ENCODE measurements around the gene ERFE.
"Not testable (repeated sequence)": the region's sequence is repeated elsewhere in the genome, so short reads cannot be mapped to it uniquely, and the experiment has no call there.

ERFE gene, protein sequence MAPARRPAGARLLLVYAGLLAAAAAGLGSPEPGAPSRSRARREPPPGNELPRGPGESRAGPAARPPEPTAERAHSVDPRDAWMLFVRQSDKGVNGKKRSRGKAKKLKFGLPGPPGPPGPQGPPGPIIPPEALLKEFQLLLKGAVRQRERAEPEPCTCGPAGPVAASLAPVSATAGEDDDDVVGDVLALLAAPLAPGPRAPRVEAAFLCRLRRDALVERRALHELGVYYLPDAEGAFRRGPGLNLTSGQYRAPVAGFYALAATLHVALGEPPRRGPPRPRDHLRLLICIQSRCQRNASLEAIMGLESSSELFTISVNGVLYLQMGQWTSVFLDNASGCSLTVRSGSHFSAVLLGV

DNA sequence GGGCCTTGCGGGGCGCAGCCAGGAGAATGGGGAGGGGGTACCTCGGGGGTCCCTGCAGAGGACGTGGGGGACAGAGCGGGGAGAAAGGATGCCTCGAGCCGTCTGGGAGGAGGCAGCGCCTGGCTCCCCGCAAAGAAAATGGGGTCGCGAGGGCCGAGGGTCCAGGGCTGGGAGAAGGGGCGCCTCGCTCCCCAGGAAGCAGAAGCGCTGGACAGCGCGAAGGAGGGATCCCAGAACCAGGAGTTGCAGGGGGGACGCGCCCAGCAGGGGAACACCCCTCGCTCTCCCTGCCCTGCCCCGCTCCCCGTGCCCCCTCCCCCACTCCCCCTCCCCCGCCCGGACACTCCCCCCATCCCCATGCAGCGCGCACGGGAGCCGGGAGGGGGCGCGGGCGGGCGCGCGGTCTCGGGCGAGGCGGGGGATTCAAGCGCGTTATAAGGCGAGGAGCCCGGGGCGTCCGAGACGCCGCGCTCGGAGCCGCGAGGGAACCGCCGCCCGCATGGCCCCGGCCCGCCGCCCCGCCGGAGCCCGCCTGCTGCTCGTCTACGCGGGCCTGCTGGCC, at the start of gene ERFE:
TSS of gene ERFE (plus strand) at position 462 of the 562 bp plus-strand sequence. CDS start at position 500, 38 bp downstream.
- peak; percentile 60 for DNase-seq

DNA sequence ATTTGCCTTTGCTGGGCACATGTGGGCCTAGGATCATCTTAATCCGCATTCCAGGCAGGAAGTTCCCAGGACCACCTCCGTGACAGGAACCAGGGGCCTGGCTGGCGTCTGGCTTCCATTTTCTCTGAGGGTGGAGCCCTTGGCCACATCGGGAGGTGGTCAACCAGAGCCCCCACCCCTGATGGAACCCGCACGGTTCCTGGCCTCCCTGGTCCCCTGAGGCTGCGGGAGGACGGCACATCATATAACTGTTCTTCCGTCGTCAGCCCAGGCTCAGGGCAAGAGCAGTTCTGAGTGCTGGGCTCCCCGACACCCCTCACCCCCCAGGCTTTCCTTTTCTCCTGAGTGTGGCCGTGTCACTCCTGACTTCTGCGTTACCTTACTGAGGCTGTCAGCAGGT, 45.2 kb upstream of the ERFE start:
- DNase-seq: no peak

DNA sequence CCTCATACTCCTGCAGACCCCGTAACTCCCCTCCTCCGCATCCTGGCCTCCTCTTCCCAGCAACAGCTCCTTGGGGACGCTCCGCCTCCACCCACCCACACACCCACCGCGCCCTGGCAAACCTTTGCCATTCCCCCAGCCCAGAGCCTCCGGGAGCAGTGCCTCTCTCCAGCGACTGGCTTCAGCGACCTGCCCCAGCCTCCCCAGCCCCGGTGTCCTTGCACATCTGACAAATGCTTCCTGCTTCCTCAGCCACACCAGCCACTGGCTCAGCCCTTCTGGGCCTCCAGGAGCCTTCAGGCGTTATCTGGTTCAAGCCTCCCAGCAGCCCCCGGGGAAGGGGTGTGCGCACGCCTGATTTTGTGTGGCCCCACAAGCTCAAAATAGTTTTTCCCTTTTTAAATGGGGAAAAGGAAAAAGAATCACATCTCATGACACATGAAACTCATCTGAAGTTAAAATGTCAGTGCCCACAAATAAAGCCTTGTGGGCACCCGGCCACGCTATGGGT, 44.4 kb upstream of the ERFE start:
- DNase-seq: no peak

DNA sequence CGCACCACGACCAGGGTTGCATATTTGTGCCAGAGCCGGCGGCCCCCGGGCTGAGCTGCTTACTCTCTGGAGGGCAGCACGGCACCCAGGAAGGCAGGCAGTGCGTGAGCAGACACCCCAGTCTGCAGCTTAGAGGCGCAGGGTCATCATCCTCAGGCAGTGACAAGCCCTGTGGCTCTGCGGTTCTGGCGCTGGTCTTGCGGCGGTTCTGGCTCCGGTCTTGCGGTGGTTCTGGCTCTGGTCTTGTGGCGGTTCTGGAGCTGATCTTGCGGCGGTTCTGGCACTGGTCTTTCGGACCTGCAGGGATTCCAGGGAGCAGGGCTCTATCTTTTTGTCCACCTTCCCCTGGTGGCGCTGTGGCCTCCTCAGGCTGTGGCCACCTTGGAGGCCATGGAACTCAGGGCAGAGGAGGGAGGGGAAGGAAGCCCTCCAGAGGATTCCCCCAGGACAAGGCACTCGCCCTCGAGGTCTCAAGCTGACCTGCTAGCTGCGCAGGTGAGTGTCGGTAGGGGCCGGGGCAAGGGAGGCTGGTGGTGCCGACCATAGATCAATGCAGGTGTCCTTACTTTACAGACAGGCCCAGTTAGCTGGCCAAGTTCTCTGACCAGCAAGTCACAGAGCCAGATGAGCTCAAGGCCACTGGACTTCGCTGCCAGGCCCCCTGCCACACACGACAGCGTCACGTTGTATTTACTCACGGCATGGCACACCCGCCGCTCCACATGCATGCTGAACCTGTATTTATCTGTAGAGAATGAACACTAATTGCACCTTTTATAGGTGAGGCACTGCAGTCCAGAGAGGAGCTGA, 43.7 kb upstream of the ERFE start:
- no peak for DNase-seq

DNA sequence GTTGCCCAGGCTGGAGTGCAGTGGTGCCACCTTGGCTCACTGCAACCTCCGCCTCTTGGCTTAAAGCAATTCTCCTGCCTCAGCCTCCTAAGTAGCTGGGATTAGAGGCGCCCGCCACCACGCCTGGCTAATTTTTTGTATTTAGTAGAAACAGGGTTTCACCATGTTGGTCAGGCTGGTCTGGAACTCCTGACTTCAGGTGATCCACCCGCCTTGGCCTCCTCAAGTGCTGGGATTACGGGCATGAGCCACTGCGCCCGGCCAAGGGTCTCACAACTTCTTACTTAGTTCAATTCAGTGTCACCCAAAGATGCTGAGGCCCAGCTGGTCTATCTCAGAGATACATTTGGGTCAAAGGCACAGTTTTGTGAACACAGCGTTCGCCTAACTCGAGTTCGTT, 43.1 kb upstream of the ERFE start:
- DNase-seq: not testable (repeated sequence)

DNA sequence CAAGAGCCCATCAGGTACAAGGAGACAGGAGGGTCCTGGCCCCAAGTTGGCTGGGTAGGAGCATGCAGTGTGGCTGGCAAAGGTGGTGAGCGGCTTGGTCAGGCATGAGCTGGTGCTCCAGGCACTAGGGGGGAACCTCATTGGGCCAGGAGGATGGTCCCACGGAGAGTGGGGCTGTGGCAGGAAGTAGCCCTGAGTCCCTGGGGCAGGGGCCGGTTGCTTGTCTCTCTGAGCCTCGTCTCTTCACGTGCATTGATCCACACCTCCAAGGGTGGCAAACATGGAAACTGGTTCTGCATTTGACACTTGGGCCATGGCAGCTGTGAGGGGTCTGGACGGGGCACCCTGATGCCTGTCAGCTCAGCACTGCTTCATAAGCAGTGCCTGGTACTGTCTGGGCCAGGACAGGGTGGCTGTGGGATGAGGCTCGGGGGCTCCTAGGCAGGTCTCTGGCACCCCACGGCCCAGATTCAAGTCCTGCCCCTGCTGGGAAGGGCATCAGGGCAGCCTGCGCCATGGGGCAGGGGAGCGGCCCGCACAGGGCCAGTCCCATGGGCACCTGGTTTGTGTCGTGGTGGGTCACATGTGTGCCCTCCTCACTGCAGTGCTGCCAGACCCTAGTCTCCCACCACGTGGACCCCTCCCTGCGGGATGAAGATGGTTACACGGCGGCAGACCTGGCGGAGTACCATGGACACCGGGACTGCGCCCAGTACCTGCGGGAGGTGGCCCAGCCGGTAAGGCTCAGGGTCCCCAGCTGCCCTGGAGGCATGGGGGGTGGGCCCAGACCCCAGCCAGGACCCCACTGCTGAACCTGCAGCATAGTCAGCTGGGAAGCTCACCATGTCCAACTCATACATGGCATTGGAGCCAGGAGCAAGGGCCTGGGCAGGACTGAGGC, 42.2 kb upstream of the ERFE start:
- DNase-seq: no peak

DNA sequence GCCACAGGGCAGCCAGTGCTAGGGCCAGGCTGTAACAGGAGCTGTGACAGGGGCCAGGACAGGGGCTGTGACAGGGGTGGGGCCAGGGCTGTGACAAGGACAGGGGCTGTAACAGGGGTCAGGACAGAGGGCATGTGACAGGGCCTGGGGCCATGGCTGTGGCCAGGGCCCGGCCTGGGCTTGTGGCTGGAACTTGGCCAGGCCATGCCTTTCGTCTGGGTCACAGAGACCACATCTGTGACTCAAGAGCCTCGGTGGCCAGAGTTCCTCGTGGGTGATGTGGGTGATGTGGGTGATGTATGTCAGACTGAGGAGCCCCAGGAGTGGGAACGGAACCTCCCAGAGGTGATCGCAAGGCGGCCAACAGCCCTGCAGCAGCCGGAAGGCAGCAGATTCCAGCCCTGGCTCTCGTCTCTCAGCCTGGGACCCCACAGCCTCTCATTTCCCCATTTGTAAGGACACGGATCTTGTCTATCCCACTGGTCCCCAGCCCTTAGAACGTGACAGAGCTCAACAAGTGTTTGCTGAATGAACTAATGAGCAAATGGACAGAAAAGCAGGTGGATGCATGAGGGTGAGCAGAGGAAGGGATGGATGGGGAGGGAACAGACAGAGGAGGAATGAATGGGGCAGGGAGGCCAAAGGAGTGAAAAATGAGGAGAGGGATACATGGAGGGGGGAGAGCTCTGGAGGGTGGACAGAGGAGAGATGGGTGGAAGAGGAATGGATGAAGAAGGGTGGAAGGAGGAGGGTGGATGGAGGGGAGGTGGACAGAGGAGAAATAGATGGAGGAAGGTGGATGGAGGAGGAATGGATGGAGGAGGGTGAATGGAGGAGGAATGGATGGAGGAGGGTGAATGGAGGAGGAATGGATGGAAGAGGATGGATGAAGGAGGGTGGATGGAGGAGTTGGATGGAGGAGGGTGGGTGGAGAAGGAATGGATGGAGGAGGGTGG, 41.3 kb upstream of the ERFE start:
- DNase-seq: no peak

DNA sequence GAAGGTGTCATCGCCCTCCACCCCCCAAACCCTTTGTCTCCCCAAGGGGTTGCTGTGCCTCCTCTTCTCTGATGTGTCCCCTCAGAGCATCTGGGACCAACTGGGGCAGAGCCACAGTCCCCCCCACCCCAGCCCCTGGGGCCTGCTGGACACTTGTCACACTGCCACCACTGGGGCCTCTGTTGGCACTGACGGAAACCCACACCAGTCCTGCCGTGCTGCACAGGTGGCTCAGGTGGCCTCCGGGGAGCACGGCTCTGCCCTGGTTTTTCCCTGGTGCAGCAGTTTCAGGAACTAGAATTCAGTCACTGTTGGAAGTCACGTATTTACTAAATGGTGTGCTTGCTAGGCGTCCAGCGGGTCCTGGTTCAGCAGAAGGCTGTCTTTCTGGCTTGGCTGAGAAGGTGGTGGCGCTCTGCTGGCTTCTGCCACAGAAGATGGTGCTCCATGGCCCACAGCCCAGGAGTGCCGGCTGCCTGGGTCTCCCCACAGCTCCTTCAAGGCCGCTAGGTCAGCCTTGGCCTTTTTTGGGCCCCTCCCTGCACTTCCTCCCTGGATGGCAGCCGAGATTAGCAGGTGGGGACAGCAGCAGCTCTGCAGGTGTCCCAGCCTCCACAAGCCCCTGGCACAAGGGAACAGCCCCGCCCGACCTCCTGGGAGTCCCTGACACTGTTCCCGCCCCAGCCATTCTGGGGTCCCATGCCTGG, 38.9 kb upstream of the ERFE start:
- no peak for DNase-seq

DNA sequence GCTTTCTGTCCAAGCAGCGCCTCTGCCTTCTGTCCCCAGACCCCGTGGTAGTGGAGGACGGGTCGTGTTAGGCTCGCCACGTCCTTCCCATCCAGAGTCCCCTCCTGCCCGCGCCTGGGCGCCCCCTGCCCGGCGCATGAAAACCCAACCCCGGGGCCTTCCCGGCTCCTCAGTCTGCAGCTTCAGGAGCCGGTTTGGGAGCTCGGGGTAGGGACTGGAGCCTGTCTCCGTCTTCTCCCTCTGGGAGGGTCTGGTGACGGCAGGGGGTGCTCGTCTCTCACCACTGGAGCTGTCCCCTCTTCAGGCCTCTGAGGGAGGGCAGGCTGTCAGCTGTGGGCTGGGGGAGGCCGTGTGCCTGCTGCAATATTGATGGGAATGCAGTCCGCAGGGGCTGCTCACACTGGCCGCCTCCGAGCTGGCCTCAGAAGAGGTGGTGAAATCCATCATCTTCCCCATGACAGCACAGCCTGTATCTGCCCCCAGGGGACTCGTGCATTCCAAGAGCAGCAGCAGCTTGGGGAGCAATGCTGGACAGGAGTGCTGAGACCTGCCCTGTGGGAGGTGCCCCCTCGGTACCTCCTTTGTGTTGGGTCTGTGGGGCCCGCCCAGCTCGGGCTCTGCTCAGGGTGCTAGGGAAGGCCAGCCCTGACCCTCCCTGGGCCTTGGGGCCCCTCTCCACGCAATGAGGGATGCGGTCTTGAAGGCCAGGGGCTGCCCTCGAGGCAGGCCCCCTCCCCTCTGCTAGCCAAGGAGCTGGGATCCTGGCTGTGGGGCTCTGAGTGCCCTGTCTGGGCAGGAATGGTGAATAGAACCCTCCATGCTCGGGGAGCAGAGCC, 38.1 kb upstream of the ERFE start:
- no peak for DNase-seq

DNA sequence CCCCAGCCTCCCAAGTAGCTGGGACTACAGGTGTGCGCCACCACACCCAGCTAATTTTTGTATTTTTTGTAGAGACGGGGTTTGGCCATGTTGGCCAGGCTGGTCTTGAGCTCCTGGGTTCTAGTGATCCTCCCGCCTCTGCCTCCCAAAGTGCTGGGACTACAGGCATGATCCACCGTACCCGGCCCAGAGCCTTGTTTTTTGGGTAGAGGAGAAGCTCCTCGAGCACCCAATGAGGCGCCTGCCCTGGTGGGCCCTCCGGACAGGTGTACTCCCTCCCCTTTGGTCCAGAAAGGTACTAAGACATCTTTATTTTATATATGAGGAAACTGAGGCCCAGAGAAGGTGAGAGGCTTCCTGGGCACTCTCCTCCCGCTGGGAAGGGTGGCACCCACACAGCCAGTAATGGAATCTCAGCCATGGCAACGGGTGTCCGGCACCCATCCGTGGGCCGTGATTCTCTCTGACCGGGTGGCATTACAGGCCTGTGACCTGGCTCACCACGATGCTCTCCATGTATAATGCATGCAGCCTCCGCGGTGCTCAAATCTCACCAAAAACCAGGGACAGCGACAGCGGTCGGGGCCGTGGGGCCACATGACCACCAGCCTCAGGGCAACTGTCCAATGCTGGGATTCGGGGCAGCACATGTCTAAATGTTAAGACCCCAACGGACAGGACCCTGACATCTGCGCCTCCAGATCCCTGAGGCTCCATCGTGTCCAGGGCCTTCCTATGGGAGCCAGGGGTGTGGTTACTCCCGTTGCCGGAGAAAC, 37.1 kb upstream of the ERFE start:
- no peak for DNase-seq

DNA sequence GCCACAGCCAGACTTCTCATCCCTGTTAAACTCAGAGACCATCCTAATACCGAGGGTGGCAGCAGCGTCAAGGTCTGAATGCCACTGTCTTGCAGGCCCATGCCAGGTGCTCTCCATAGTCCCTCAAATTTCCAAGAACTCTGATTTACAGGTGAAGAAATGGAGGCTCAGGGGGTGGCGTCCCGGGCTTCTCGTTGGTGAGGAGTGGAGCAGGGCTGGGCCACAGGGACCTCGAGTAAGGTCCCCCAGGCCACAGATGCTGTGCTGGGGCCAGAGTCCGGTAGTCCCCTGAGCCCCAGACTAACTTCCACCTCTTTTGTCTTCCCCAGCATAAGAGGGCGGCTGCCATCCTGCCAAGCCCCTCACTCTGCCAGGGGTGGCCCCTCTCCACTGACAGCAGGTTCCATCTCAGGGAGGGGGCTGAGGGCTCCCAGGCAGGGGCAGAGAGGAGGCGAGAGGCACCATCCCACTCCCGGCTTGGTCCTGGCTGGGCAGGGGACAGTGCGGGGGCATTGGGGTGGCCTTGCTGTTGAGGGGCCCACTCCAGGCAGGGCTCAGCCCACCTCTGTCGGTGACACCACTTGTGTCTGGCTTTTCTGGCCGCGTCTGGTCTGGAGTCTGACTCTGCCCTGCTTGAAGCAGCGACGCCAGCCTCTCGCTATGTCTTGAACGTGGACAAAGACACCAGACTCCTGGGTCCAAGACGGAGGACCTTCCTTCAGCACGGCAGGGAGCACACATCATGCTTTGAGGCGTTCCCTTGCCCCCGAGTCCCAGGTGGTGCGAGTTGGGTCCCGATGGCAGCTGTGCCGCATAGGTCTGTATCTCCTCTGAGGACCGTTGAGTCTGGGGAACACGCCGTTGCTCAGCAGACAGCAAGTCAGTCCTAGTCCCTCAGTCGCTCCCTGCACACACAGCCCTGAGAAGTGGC, 36.2 kb upstream of the ERFE start:
- DNase-seq: no peak

DNA sequence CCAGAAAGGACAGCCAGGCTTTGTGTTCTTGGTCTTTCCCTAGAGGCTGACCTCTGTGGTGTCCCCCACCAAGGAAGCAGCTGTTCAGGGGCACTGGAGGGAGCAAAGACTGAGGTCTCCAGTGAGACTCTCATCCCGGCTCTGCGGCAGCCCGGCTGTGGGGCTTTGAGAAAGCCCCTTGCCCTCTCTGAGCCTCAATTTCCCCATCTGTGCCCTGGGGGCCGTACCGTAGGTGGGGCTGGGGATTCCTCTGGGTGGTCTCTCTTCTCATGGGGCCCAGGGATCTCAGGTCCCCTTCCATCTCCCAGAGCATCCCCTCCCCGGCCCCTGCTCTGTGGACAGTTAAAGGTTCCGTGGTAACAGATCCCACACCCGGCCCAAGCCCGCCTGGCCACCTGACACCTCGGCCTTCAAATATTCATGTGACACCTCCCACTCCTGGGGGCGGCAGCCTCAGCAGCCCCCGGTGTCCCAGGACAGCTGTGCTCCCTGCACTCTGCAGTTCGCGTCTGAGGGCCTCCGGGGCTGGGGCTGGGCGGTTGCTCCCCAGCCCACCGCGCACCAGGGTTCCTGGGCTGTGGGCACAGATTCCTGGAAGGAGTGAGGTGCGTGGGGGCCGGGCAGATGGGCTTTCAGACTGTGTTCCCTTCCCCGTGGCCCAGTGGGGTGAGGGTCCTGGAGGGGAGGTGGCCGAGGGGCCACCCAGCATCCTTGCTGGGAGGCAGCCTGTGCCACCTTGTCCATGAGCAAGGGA, 35.4 kb upstream of the ERFE start:
- DNase-seq: no peak

DNA sequence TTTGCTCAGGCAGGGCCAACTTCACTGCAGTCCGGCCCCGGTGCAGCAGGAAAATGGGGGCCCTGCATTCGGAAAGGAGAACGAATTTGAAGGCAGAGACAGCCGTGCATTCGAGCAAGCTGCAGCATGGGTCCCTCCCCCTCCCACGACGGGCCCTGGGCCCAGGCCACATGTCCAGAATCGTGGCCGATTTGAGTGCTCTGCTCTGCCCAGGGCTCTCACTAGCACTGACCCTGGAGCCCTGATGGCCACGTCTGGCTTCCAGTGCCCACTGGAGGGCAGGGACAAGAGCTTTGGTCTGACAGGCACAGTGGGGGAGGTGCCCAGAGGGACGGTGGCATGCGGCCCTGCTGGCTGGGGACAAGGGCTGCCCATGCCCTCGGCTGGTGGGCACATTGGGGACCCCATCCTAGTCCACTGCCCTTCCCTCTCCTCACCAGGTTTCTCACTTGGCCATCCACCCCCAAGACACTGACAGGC, 34.7 kb upstream of the ERFE start:
- no peak for DNase-seq

DNA sequence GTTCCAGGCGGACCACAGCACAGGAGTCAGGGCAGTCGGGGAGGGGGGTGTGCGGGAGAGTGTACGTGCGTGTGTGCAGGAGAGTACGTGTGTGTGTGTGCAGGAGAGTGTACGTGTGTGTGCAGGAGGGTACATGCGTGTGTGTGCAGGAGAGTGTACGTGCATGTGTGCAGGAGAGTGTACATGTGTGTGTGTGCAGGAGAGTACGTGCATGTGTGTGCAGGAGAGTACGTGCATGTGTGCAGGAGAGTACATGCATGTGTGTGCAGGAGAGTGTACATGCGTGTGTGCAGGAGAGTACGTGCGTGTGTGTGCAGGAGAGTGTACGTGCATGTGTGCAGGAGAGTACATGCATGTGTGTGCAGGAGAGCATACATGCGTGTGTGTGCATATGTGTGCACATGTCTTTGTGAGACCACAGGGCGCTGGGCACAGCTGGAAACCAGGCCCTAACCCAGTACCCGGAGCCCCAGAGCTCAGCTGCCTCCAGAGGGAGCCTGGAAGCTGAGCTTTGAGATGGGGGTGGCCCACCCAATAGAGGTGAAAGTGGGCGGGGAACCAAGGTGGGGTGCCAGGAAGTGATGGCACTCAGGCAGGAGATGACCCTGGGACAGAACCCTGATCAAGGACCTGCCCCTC, 34.2 kb upstream of the ERFE start:
- DNase-seq: no peak

DNA sequence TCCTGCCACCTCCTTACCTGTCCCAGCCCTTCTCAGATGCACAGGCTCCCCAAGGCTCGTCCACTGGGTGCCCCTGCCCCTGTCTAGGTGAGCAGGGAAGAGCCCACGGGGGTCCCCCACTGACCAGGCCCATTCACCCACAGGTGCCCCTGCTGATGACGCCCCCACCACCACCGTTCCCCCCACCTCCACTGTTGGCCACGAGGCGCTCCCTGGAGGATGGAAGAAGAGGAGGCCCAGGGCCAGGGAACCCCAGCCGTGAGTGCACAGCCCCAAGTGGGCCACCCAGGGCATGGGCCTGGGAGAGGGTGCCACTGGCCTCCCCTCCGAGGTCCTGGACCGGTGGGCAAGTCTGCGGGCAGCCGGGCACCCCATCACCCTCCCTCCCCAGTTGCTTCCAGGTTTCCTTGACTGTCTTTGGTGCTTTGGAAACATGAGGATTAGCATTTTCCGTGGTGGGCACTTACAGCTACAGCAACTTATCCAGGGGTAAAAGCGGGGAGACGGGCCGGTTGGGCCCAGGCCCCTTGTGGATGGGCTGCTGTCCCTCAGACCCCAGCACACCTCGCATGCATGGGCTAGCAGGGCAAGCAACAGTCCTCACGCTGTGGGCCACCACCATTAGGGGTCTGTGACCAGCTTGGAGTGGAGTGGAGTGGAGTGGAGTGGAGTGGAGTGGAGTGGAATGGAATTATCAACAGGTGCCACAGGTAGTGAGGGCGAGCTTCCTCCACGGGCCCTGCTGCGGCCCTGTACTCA, 33.5 kb upstream of the ERFE start:
- DNase-seq: no peak

DNA sequence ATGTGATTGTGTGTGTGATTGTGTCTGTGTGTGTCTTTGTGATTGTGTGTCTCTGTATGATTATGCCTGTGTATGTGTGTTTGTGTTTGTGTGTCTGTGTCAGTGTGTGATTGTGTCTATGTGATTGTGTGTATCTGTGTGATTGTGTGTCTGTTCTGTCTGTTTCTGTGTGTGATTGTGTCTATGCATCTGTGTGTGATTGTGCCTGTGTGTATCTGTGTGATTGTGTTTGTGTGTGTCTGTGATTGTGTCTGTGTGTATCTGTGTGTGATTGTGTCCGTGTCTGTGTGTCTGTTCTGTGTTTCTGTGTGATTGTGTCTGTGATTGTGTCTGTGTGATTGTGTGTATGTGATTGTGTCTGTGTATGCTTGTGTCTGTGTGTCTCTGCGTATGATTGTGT, 32.4 kb upstream of the ERFE start:
- no peak for DNase-seq
